Left lung (tissue), 10 donors: ENCODE data around the gene C13orf46. TPM values are rescaled to one million over a fixed set of nuclear protein-coding genes. Genes with fewer than 3 reads are reported as not detected.

ENCODE experiments used
- ATAC-seq: fragments of 200-7000 bp; cut with Tn5 transposase; one replicate; pipeline ENCODE4 v1.9.1; 2020; ENCODE audit warnings: moderate library complexity
- DNase-seq, 4 donors: peaks; one replicate each; pipeline ENCODE4 v3.0.0-alpha.2; 2013 to 2020
- H3K27ac ChIP-seq, 2 donors: fragments of 200-600 bp; sonication (generic) in 1 of 2; one replicate each; pipeline versions ENCODE4 v1.5.0 to v1.8.0; 2020 to 2021
- H3K27me3 ChIP-seq, 2 donors: fragments of 200-600 bp; sonication (generic) in 1 of 2; one replicate each; pipeline versions ENCODE4 v1.5.0 to v1.8.0; 2020 to 2021
- H3K36me3 ChIP-seq, 2 donors: fragments of 200-600 bp; sonication (generic) in 1 of 2; one replicate each; pipeline versions ENCODE4 v1.5.0 to v1.8.0; 2020 to 2021
- H3K4me1 ChIP-seq, 2 donors: fragments of 200-600 bp; one replicate each; pipeline ENCODE4 v1.8.0; 2021
- H3K4me3 ChIP-seq, 2 donors: fragments of 200-600 bp; sonication (generic) in 1 of 2; one replicate each; pipeline versions ENCODE4 v1.5.0 to v1.8.0; 2020 to 2021; ENCODE audit warnings: mild to moderate bottlenecking in 1 of 2
- H3K9me3 ChIP-seq, 2 donors: fragments of 200-600 bp; sonication (generic) in 1 of 2; one replicate each; pipeline versions ENCODE4 v1.5.0 to v1.8.0; 2020 to 2021
- CTCF ChIP-seq, 2 donors: fragments of 200-600 bp; sonication (generic) in 1 of 2; IDR thresholded peaks; one replicate each; pipeline versions ENCODE4 v1.5.0 to v1.8.0; 2021; ENCODE audit warnings: antibody characterized with exemption in 2 of 2
- intact Hi-C, 2 donors: fragments of 100-400 bp; cut with DNase I; formaldehyde crosslinking; loops; one replicate each; pipeline versions ENCODE4 v1.11.2 to v1.14.2; 2022
- polyA plus RNA-seq, 6 donors: library from polyadenylated mRNA; unstranded; fragments of 120-200 nt; gene quantifications; one replicate each; pipeline ENCODE4 v1.2.1, GENCODE V29; 2013; ENCODE audit not compliant: insufficient read length in 6 of 6
- total RNA-seq, 2 donors: library from RNA; stranded (reverse); fragmentation: NEBNext Ultra II Directional; extraction: Animal tissue kit (Norgen Biotek cat#: 25700); gene quantifications; one replicate each; pipeline ENCODE4 v1.2.1, GENCODE V29; 2021
- donor health status: DM: no; HTN: yes; CAD: no.
- donor health status: DM: no; HTN: no; CAD: no.

The C13orf46 gene
- total and polyA plus RNA-seq, 8 donors: 0.10 to 7.5 (median 0.29) TPM

GRCh38 chr13:113963376-113963775 is 10.5 kb downstream of the C13orf46 start:
- peaks cover 0 to 18% of the 10 kb centered on the region in 2 donors for H3K9me3 ChIP-seq
- intact Hi-C loops: no loop called here
- H3K4me3 ChIP-seq: no peak overlapping the region
- TF ChIP-seq CTCF (IDR thresholded peaks at IDR 0.05): no peak
- no peaks in the 10 kb centered on the region for H3K4me1 ChIP-seq
- peak in 1 of 4 donors; percentile 67 for DNase-seq
- H3K27ac ChIP-seq: no peak overlapping the region
- no peak for ATAC-seq
- no peaks in the 10 kb centered on the region for H3K27me3 ChIP-seq
- H3K36me3 ChIP-seq: no peaks in the 10 kb centered on the region

GRCh38 chr13:113962975-113963374 is 10.9 kb downstream of the C13orf46 start:
- ATAC-seq (no peak), DNase-seq (peak in 1 of 4 donors; percentile 39)
- H3K4me1 ChIP-seq: no peaks in the 10 kb centered on the region
- H3K9me3 ChIP-seq: peaks cover 0 to 18% of the 10 kb centered on the region in 2 donors
- no peak overlapping the region for H3K4me3 ChIP-seq
- no peaks in the 10 kb centered on the region for H3K27me3 ChIP-seq
- no peak overlapping the region for H3K27ac ChIP-seq
- TF ChIP-seq CTCF (IDR thresholded peaks at IDR 0.05): no peak
- no peaks in the 10 kb centered on the region for H3K36me3 ChIP-seq
- intact Hi-C loops: no loop called here

- Histone ChIP-seq H3K36me3 (no peaks in the 10 kb centered on the region), H3K4me3 (no peak overlapping the region), H3K27me3 (no peaks in the 10 kb centered on the region), H3K9me3 (peaks cover 0 to 18% of the 10 kb centered on the region in 2 donors), H3K4me1 (no peaks in the 10 kb centered on the region), H3K27ac (no peak overlapping the region)
- intact Hi-C loops: no loop called here
- ATAC-seq (no peak), DNase-seq (peak in 1 of 4 donors; percentile 33)
- no peak for TF ChIP-seq CTCF (IDR thresholded peaks at IDR 0.05)
These were observed 11.5 kb downstream of the C13orf46 start for GRCh38 chr13:113962386-113962785.

- H3K4me1 ChIP-seq: no peaks in the 10 kb centered on the region
- H3K9me3 ChIP-seq: peaks cover 0 to 18% of the 10 kb centered on the region in 2 donors
- ATAC-seq (no peak), DNase-seq (no peak)
- H3K27me3 ChIP-seq: no peaks in the 10 kb centered on the region
- intact Hi-C loops: no loop called here
- no peak overlapping the region for H3K4me3 ChIP-seq
- TF ChIP-seq CTCF (IDR thresholded peaks at IDR 0.05): no peak
- no peak overlapping the region for H3K27ac ChIP-seq
- H3K36me3 ChIP-seq: no peaks in the 10 kb centered on the region
These were observed 13.5 kb downstream of the C13orf46 start for GRCh38 chr13:113960276-113960948.

- Histone ChIP-seq H3K4me3 (no peak overlapping the region), H3K4me1 (no peaks in the 10 kb centered on the region), H3K27ac (no peak overlapping the region), H3K9me3 (peaks cover 0 to 18% of the 10 kb centered on the region in 2 donors), H3K27me3 (no peaks in the 10 kb centered on the region), H3K36me3 (no peaks in the 10 kb centered on the region)
- DNase-seq (peak in 1 of 4 donors; percentile 15), ATAC-seq (no peak)
- intact Hi-C loops: no loop called here
- TF ChIP-seq CTCF (IDR thresholded peaks at IDR 0.05): no peak
These were observed 14.7 kb downstream of the C13orf46 start for GRCh38 chr13:113959198-113959597.
